ENCODE results near the gene ADH1B. TPM values are rescaled to one million over a fixed set of nuclear protein-coding genes. Genes with fewer than 3 reads are reported as not detected.

ADH1B gene
- total and polyA plus RNA-seq, 2 experiments from 2014 or later = not detected

DNA sequence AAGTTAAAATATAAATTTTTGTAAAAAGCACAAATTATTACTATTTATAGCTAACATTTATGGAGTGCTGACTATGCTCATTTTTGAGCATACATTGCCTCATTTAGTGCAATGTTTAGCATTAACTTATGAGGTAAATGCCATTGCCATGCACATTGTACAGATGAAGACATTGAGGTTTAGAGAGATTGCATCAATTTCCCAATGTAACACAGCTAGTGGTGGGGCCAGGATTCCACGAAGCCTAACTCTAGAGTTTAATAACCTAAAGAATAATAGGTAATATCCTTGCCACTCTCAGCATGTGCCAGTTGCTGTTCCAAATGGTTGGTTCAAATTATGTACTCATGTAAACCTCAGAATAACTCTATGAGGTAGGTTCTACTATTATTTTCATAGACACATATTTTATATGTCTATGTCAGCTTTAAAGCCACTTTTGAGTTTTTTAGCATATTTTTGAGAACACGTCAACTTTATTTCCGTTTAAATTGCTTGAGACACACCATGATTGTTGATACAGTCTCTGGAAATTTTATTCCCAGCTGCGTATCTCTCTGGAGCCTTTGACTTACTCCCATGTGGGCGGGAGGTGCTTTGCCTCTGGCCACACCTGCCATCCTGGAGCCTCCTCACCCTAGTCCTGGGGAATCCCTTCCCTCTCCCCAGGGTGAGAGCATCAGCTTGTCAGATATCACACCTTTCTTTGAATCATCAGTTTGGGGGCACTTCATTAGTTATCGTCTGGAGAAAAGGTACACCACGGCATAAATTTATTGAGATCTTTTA is 19.6 kb downstream of the ADH1B start:
- no peaks in the 10 kb centered on the region for H3K27me3 ChIP-seq
- TF ChIP-seq, protein P1, sequence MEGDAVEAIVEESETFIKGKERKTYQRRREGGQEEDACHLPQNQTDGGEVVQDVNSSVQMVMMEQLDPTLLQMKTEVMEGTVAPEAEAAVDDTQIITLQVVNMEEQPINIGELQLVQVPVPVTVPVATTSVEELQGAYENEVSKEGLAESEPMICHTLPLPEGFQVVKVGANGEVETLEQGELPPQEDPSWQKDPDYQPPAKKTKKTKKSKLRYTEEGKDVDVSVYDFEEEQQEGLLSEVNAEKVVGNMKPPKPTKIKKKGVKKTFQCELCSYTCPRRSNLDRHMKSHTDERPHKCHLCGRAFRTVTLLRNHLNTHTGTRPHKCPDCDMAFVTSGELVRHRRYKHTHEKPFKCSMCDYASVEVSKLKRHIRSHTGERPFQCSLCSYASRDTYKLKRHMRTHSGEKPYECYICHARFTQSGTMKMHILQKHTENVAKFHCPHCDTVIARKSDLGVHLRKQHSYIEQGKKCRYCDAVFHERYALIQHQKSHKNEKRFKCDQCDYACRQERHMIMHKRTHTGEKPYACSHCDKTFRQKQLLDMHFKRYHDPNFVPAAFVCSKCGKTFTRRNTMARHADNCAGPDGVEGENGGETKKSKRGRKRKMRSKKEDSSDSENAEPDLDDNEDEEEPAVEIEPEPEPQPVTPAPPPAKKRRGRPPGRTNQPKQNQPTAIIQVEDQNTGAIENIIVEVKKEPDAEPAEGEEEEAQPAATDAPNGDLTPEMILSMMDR (IDR thresholded peaks at IDR 0.05; ENCODE audit: low read depth, low read length) = no peak

DNA sequence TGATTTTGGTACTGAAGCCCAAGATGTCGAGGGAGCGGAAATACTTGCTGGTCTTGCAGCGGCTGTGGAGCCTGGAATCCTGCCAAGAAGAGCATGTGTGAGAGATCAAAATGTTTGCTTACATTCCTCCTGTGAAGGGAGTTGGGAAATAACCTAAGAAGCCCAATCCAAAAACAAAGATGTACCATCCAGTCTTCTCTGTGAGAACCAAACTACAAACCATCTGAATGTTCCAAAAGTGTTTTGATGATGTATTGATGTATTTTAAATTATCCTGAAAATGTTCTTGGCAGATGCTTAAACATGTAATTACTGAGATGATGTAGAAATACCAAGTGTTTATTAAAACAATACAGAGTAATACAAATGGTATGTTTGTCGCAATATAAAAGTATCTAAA is 20.3 kb downstream of the ADH1B start:
- H3K4me3 ChIP-seq = no peak overlapping the region
- peak; percentile 37 to 99 for DNase-seq (ENCODE audit: low read depth in 1 of 2, low spot score in 1 of 2)
- no peaks in the 10 kb centered on the region for H3K27me3 ChIP-seq
- H3K9me3 ChIP-seq (ENCODE audit: low read depth) = no peaks in the 10 kb centered on the region
- H3K36me3 ChIP-seq = no peaks in the 10 kb centered on the region
- no peaks in the 10 kb centered on the region for H3K4me1 ChIP-seq (ENCODE audit: low read depth)
- H3K27ac ChIP-seq = no peak overlapping the region
- TF ChIP-seq, protein P1 (IDR thresholded peaks at IDR 0.05; ENCODE audit: low read depth, low read length) = no peak

More for the DNA sequence above, 19.6 kb downstream of the ADH1B start:
- H3K36me3 ChIP-seq = no peaks in the 10 kb centered on the region
- H3K4me3 ChIP-seq = no peak overlapping the region
- H3K4me1 ChIP-seq (ENCODE audit: low read depth) = no peaks in the 10 kb centered on the region
- peak in 1 of 2 donors; percentile 61 for DNase-seq (ENCODE audit: low read depth in 1 of 2, low spot score in 1 of 2)
- no peaks in the 10 kb centered on the region for H3K9me3 ChIP-seq (ENCODE audit: low read depth)
- no peak overlapping the region for H3K27ac ChIP-seq

DNA sequence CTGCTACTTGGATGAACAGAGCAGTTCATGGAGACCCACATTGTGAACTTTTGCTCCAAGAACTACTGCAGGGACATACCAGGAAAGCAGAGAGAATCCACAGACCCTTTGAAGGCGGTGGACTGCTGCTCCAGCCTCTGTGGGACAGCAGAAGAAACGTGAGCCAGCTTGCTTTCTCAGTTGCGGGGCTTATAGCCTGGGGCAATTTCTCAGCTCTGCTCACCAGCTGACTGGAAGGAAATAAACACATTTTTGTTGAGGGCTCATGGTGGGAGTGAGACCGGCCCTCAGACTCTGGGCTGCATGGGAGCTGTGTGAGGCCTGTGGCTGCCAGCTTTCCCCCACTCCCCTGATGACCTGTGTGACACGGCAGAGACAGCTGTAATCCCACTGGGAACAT is 27.8 kb downstream of the ADH1B start:
- TF ChIP-seq, protein P1 (IDR thresholded peaks at IDR 0.05; ENCODE audit: low read depth, low read length) = no peak
- H3K36me3 ChIP-seq = no peaks in the 10 kb centered on the region
- H3K27me3 ChIP-seq = no peaks in the 10 kb centered on the region
- no peak for DNase-seq (ENCODE audit: low read depth in 1 of 2, low spot score in 1 of 2)
- no peaks in the 10 kb centered on the region for H3K9me3 ChIP-seq (ENCODE audit: low read depth)
- H3K27ac ChIP-seq = no peak overlapping the region
- H3K4me1 ChIP-seq (ENCODE audit: low read depth) = no peaks in the 10 kb centered on the region
- H3K4me3 ChIP-seq = no peak overlapping the region

DNA sequence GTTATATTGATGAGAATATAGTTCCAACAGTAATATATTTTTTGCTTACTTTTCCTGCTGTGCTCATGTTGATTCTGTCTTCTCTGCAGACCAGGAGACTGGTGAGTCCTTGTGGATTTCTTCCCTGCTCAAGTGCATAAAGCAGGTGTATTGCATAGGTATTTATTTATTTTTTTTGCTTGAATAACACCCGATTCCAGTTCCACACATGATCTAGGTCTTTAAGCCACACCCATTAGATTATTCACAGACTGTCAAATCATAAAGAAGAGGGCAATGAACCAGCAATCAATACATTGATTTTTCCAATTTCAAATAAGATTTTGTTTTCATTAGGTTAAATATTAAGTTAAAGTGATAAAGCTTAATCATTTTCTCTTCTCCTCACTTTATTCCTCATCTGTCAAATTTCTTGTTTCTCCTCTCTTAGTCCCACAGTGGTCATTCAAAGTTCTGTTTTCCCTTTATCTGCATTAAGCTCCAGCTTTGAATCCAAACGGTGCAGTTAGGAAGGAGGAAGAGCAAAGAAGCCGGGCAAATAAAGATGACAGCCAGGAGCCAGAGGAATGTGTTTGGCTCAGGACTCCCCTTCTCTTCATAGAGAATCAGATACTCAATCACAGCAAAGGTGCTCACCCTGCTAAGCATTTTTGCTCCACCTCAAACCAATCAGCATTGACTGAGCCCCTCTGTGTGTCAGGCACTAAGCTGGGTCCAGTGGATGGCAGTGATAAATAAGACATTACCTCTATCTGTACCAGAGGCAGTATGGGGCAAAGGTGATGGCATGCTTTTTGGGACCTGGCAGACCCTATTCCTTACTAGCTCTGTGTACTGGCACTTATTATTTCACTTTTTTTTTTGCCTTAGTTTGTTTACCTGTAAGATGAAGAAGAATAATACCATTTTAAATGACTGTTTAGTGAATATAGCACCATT is 30.1 kb downstream of the ADH1B start, which contains the start of gene ADH1A:
Gene ADH1A, minus strand, starts transcription at position 138 of the 939 bp plus-strand sequence. Its CDS starts 71 bp downstream, at position 67.
- H3K4me3 ChIP-seq = no peak within 1 kb of the TSS
- no peaks in the 10 kb centered on the region for H3K4me1 ChIP-seq (ENCODE audit: low read depth)
- H3K27me3 ChIP-seq = no peaks in the 10 kb centered on the region
- H3K36me3 ChIP-seq = no peaks in the 10 kb centered on the region
- no peaks in the 10 kb centered on the region for H3K9me3 ChIP-seq (ENCODE audit: low read depth)
- H3K27ac ChIP-seq = no peak within 1 kb of the TSS
- TF ChIP-seq, protein P1 (IDR thresholded peaks at IDR 0.05; ENCODE audit: low read depth, low read length) = no peak
- no peak for DNase-seq (ENCODE audit: low read depth in 1 of 2, low spot score in 1 of 2)

DNA sequence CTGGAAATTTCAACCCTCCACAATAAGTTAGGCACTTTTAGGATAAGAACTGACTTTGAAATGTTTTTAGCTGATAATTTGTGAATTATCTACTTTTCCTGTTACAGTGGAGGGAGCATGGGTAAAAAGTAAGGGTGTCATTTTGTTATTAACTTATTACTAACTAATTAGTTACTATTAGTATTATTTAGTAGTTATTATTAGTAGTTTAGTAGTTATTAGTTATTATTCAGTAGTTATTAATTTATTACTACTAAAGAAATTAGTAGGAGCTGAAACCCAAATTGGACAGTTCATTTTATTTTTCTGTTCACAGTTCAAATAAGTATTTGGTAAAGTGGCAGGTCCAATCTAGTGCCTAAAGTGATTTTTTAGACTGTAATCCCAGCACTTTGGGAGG is 35.8 kb downstream of the ADH1B start:
- TF ChIP-seq, protein P1 (IDR thresholded peaks at IDR 0.05; ENCODE audit: low read depth, low read length) = no peak
- no peaks in the 10 kb centered on the region for H3K4me1 ChIP-seq (ENCODE audit: low read depth)
- no peaks in the 10 kb centered on the region for H3K27me3 ChIP-seq
- no peak for DNase-seq (ENCODE audit: low read depth in 1 of 2, low spot score in 1 of 2)
- H3K4me3 ChIP-seq = no peak overlapping the region
- H3K27ac ChIP-seq = no peak overlapping the region
- no peaks in the 10 kb centered on the region for H3K36me3 ChIP-seq
- H3K9me3 ChIP-seq (ENCODE audit: low read depth) = no peaks in the 10 kb centered on the region

Measured in cardiac muscle cell (in vitro differentiated cells and primary cell).